IMR-90 (cell line): ENCODE results near the gene CDKN1A. TPM values are rescaled to one million over a fixed set of nuclear protein-coding genes. Genes with fewer than 3 reads are reported as not detected.
A peak's percentile ranks its signal among the peaks of the same experiment; 100 is the strongest.

ENCODE experiments used
- ATAC-seq: fragments of 200-7000 bp; cut with Tn5 transposase; 2 replicates; pipeline ENCODE4 v1.9.1; 2020; ENCODE audit warnings: low read depth, mild to moderate bottlenecking, moderate library complexity
- BruUV-seq: library from RNA; stranded (reverse); fragments of 400-500 nt; replicated peaks from 2 replicates; lab custom pipeline; 2021; lab: Mats Ljungman, UMichigan
- CTCF ChIA-PET: fragments of 300-600 bp; formaldehyde crosslinking; extraction: SDS; loops from one replicate; lab custom pipeline; 2021; ENCODE audit warnings: antibody characterized with exemption; lab: Yijun Ruan, JAX
- POLR2A ChIA-PET: fragments of 300-600 bp; sonication (Branson Sonifier 250); formaldehyde crosslinking; loops from one replicate; lab custom pipeline; 2022; ENCODE audit warnings: antibody characterized with exemption; ENCODE audit not compliant: unreplicated experiment; lab: Charles Lee
- DNase-seq: peaks from one replicate; pipeline ENCODE4 v3.0.0; 2013
- H2AFZ ChIP-seq: replicated peaks from 2 replicates; pipeline ENCODE3; 2013; ENCODE audit warnings: low read length, mild to moderate bottlenecking; ENCODE audit not compliant: poor library complexity
- H2AK5ac ChIP-seq: 2 replicates; pipeline ENCODE4 v1.6.1; 2013; ENCODE audit warnings: low read depth, low read length, inconsistent platforms
- H2AK9ac ChIP-seq: replicated peaks from 2 replicates; pipeline ENCODE3; 2013; ENCODE audit warnings: mild to moderate bottlenecking, low read depth, low read length, moderate library complexity; ENCODE audit not compliant: poor library complexity
- H2BK120ac ChIP-seq: 2 replicates; pipeline ENCODE4 v1.6.1; 2013; ENCODE audit warnings: low read depth, low read length, inconsistent platforms
- H2BK15ac ChIP-seq: 3 replicates; pipeline ENCODE4 v1.6.1; 2013; ENCODE audit warnings: low read depth, low read length, inconsistent platforms
- H2BK20ac ChIP-seq: 2 replicates; pipeline ENCODE4 v1.6.1; 2013; ENCODE audit warnings: low read depth, mild to moderate bottlenecking, inconsistent platforms, low read length, moderate library complexity
- H2BK5ac ChIP-seq: 2 replicates; pipeline ENCODE4 v1.6.1; 2013; ENCODE audit warnings: mild to moderate bottlenecking, low read depth, low read length, inconsistent platforms; ENCODE audit not compliant: poor library complexity, severe bottlenecking
- H3K14ac ChIP-seq: replicated peaks from 2 replicates; pipeline ENCODE4 v1.6.1; 2013; ENCODE audit warnings: low read depth, low read length, inconsistent platforms
- H3K18ac ChIP-seq: 2 replicates; pipeline ENCODE4 v1.6.1; 2013; ENCODE audit warnings: low read depth, low read length, control low read depth
- H3K23ac ChIP-seq: 2 replicates; pipeline ENCODE4 v1.6.1; 2013; ENCODE audit warnings: low read depth, low read length, inconsistent platforms
- H3K27ac ChIP-seq: 2 replicates; pipeline ENCODE4 v1.5.1; 2013; ENCODE audit warnings: mild to moderate bottlenecking, control low read depth, low read length; ENCODE audit not compliant: insufficient read depth
- H3K27me3 ChIP-seq: 2 replicates; pipeline ENCODE4 v1.6.1; 2013; ENCODE audit warnings: low read length; ENCODE audit not compliant: control insufficient read depth, insufficient read depth
- H3K36me3 ChIP-seq: 2 replicates; pipeline ENCODE4 v1.6.1; 2013; ENCODE audit warnings: low read length, mixed read lengths; ENCODE audit not compliant: control insufficient read depth, insufficient read depth
- H3K4ac ChIP-seq: 2 replicates; pipeline ENCODE4 v1.6.1; 2013; ENCODE audit warnings: low read depth, low read length, inconsistent platforms
- H3K4me1 ChIP-seq: 2 replicates; pipeline ENCODE4 v1.6.1; 2013; ENCODE audit warnings: low read length, mixed read lengths; ENCODE audit not compliant: control insufficient read depth, insufficient read depth
- H3K4me2 ChIP-seq: 2 replicates; pipeline ENCODE4 v1.6.1; 2013; ENCODE audit warnings: low read depth, mild to moderate bottlenecking, control low read depth, low read length, moderate library complexity
- H3K4me3 ChIP-seq: 2 replicates; pipeline ENCODE4 v1.5.1; 2013; ENCODE audit warnings: low read depth, mild to moderate bottlenecking, control low read depth, low read length, moderate library complexity; ENCODE audit not compliant: insufficient read depth
- H3K56ac ChIP-seq: 2 replicates; pipeline ENCODE4 v1.6.1; 2013; ENCODE audit warnings: low read length, inconsistent platforms; ENCODE audit not compliant: insufficient read depth; ENCODE audit errors: extremely low read depth
- H3K79me1 ChIP-seq, 2 experiments: 2 replicates each; pipeline ENCODE4 v1.6.1; 2013; ENCODE audit warnings: low read length in 2 of 2, inconsistent platforms in 1 of 2, low read depth in 1 of 2
- H3K9ac ChIP-seq: 2 replicates; pipeline ENCODE4 v1.6.1; 2013; ENCODE audit warnings: low read depth, low read length, control low read depth
- H3K9me1 ChIP-seq: 2 replicates; pipeline ENCODE4 v1.6.1; 2013; ENCODE audit warnings: low read length, inconsistent platforms; ENCODE audit not compliant: insufficient read depth
- H3K9me3 ChIP-seq: 2 replicates; pipeline ENCODE4 v1.6.1; 2013; ENCODE audit warnings: low read length; ENCODE audit not compliant: control insufficient read depth, insufficient read depth
- H4K20me1 ChIP-seq: 2 replicates; pipeline ENCODE4 v1.6.1; 2013; ENCODE audit warnings: low read length, inconsistent platforms; ENCODE audit not compliant: insufficient read depth
- H4K5ac ChIP-seq: 2 replicates; pipeline ENCODE4 v1.6.1; 2013; ENCODE audit warnings: mild to moderate bottlenecking, low read depth, low read length, control low read depth
- H4K8ac ChIP-seq, 2 experiments: 2 replicates each; pipeline ENCODE4 v1.6.1; 2013; ENCODE audit warnings: low read depth in 2 of 2, low read length in 2 of 2, control low read depth in 1 of 2, inconsistent platforms in 1 of 2
- H4K91ac ChIP-seq: 2 replicates; pipeline ENCODE4 v1.6.1; 2013; ENCODE audit warnings: low read depth, low read length, inconsistent platforms; ENCODE audit not compliant: insufficient read depth
- BHLHE40 ChIP-seq: fragments of 150-350 bp; IDR thresholded peaks from 2 replicates; pipeline ENCODE4 v1.6.1; 2016; ENCODE audit warnings: mild to moderate bottlenecking, low read depth, low read length
- CEBPB ChIP-seq: IDR thresholded peaks from 2 replicates; pipeline ENCODE4 v1.6.1; 2012; ENCODE audit warnings: low read depth, low read length, improper control_type of control experiment
- RAD21 ChIP-seq: IDR thresholded peaks from 2 replicates; pipeline ENCODE4 v1.6.1; 2012; ENCODE audit warnings: low read length, improper control_type of control experiment
- WGBS, 2 experiments: methylation state at CpG; one replicate each; pipeline versions ENCODE4 v1.1.5 to v1.1.7; 2013; ENCODE audit warnings: missing lambda C conversion rate in 2 of 2; ENCODE audit not compliant: insufficient read length in 1 of 2; ENCODE audit errors: extremely low coverage in 2 of 2; 5-methylcytosine and 5-hydroxymethylcytosine counted together
- dilution Hi-C: fragments of 300-500 bp; cut with HindIII; formaldehyde crosslinking; loops from one replicate; pipeline ENCODE4 v1.14.3; 2018; ENCODE audit warnings: low sequenced_read_pairs; ENCODE audit not compliant: unreplicated experiment
- in situ Hi-C: fragments of 300-500 bp; cut with MboI; formaldehyde crosslinking; loops from 3 replicates; pipeline ENCODE4 v1.14.3; 2019; ENCODE audit warnings: low sequenced_read_pairs, inconsistent platforms, mixed read lengths
- intact Hi-C: fragments of 100-400 bp; cut with micrococcal nuclease; formaldehyde crosslinking; loops from 2 replicates; pipeline ENCODE4 v1.10.0; 2022
- polyA plus RNA-seq, 3 experiments: library from polyadenylated mRNA; depleted of rRNA; stranded (reverse); fragments of >200 nt; gene quantifications; 2 replicates each; pipeline ENCODE4 v1.2.3, GENCODE V29; 2012; ENCODE audit warnings: low replicate concordance in 1 of 3
- total RNA-seq: library from RNA; depleted of rRNA; stranded (reverse); fragments of >200 nt; gene quantifications from 2 replicates; pipeline ENCODE4 v1.2.3, GENCODE V29; 2012

Gene CDKN1A
- total and polyA plus RNA-seq, 2 of the 4 experiments (the other 2 are of a cell fraction), result 155 to 576 TPM

DNA sequence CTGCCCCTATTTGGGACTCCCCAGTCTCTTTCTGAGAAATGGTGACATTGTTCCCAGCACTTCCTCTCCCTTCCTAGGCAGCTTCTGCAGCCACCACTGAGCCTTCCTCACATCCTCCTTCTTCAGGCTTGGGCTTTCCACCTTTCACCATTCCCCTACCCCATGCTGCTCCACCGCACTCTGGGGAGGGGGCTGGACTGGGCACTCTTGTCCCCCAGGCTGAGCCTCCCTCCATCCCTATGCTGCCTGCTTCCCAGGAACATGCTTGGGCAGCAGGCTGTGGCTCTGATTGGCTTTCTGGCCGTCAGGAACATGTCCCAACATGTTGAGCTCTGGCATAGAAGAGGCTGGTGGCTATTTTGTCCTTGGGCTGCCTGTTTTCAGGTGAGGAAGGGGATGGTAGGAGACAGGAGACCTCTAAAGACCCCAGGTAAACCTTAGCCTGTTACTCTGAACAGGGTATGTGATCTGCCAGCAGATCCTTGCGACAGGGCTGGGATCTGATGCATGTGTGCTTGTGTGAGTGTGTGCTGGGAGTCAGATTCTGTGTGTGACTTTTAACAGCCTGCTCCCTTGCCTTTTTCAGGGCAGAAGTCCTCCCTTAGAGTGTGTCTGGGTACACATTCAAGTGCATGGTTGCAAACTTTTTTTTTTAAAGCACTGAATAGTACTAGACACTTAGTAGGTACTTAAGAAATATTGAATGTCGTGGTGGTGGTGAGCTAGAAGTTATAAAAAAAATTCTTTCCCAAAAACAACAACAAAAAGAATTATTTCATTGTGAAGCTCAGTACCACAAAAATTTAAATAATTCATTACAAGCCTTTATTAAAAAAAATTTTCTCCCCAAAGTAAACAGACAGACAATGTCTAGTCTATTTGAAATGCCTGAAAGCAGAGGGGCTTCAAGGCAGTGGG lies 2.1 kb upstream of the CDKN1A start:
- Histone ChIP-seq H4K20me1 (peaks cover 29% of the 10 kb centered on the region), H3K4ac (peak overlapping the region; percentile 99), H3K23ac (peak overlapping the region; percentile 99), H3K36me3 (peaks cover 6% of the 10 kb centered on the region; the same call in 1 of the 2 replicates), H3K27me3 (no peaks in the 10 kb centered on the region), H3K9me1 (peaks cover 12% of the 10 kb centered on the region), H3K18ac (peak overlapping the region; percentile 98), H2AK9ac (peak overlapping the region; percentile 97), H4K8ac (peak overlapping the region; percentile 91 to 100), H2BK120ac (peak overlapping the region; percentile 99), H3K79me1 (peaks cover 9 to 46% of the 10 kb centered on the region in 2 experiments), H2BK15ac (peak overlapping the region; percentile 96; the same call in 2 of the 3 replicates), H4K5ac (peak overlapping the region; percentile 99), H2BK5ac (peak overlapping the region; percentile 99), H3K56ac (peak overlapping the region; percentile 98), H2AFZ (peak overlapping the region; percentile 93), H2AK5ac (peak overlapping the region; percentile 99), H3K4me1 (peaks cover 19% of the 10 kb centered on the region), H3K4me2 (peak overlapping the region; percentile 69), H3K27ac (peak overlapping the region; percentile 88), H2BK20ac (peak overlapping the region; percentile 98), H3K14ac (peak overlapping the region; percentile 99), H3K9me3 (no peaks in the 10 kb centered on the region), H3K4me3 (peak overlapping the region; percentile 6; the same call in 1 of the 2 replicates), H4K91ac (peak overlapping the region; percentile 99), H3K9ac (peak overlapping the region; percentile 79)
- DNase-seq (peak; percentile 66), ATAC-seq (peak; percentile 2; the same call in 1 of the 2 replicates)
- TF ChIP-seq RAD21, result 0 out of 2 replicates have a peak, but pooled peaks have one; percentile 0
- no peak for TF ChIP-seq BHLHE40
- peak; percentile 51; the same call in 1 of the 2 replicates for TF ChIP-seq CEBPB
- intact Hi-C loops, result no loop called here
- BruUV-seq, result no TSS peak
- POLR2A ChIA-PET, result interaction anchor here (0.6 to 2.1 kb wide), 5 partner anchors 9 to 1111 kb away, joined by 3 to 26 read pairs (median 5); no protein-coding TSS in a partner anchor
- 93% methylated on average over 2 of the region's 4 CpGs; no CpG with 5 or more reads in 1 of the 2 experiments for WGBS, 2 experiments
- CTCF ChIA-PET, result interaction anchor here (0.6 to 1.5 kb wide), 3 partner anchors 10 to 32 kb away, joined by 3 to 4 read pairs (median 3); no protein-coding TSS in a partner anchor
- in situ Hi-C loops, result no loop called here
- dilution Hi-C loops, result no loop called here
